Measurements from ENCODE around the gene ISOC2. TPM values are rescaled to one million over a fixed set of nuclear protein-coding genes. Genes with fewer than 3 reads are reported as not detected.
A peak's percentile ranks its signal among the peaks of the same experiment; 100 is the strongest.

The ISOC2 gene
- total RNA-seq, 1 donor from 2014 or later, result 58.8 TPM

- Histone ChIP-seq H2AFZ (ENCODE audit: low read depth, low read length) (no peak overlapping the region), H3K4me2 (ENCODE audit: low read length) (no peak overlapping the region), H3K4me1 (ENCODE audit: insufficient read depth, low read length) (no peaks in the 10 kb centered on the region), H3K9me3 (ENCODE audit: insufficient read depth, low read depth, low read length) (no peaks in the 10 kb centered on the region), H3K27me3 (ENCODE audit: insufficient read depth, low read length) (peaks cover 5% of the 10 kb centered on the region), H3K27ac (ENCODE audit: low read depth, low read length) (no peak overlapping the region), H4K20me1 (ENCODE audit: insufficient read depth, low read length) (no peaks in the 10 kb centered on the region), H3K36me3 (ENCODE audit: insufficient read depth, low read length) (no peaks in the 10 kb centered on the region), H3K4me3 (ENCODE audit: insufficient read depth, low read depth, low read length) (no peak overlapping the region), H3K9ac (ENCODE audit: low read length) (no peak overlapping the region), H3K79me2 (ENCODE audit: insufficient read depth, low read length) (no peaks in the 10 kb centered on the region)
- Mint-ChIP-seq H3K27ac (ENCODE audit: unreplicated experiment) (no peak overlapping the region), H3K27me3 (ENCODE audit: low read depth, unreplicated experiment) (peaks cover 29% of the 10 kb centered on the region), H3K4me1 (ENCODE audit: low read depth, unreplicated experiment) (peaks cover 1% of the 10 kb centered on the region), H3K9me3 (ENCODE audit: unreplicated experiment) (no peaks in the 10 kb centered on the region), H3K4me3 (ENCODE audit: unreplicated experiment) (no peak overlapping the region), H3K36me3 (ENCODE audit: low read depth, unreplicated experiment) (no peaks in the 10 kb centered on the region)
- no peak for DNase-seq (ENCODE audit: low read depth)
- no peak for FAIRE-seq
- no peak for TF ChIP-seq EZH2 (IDR thresholded peaks at IDR 0.05; ENCODE audit: insufficient read depth, low read length)
- TF ChIP-seq, protein P1, sequence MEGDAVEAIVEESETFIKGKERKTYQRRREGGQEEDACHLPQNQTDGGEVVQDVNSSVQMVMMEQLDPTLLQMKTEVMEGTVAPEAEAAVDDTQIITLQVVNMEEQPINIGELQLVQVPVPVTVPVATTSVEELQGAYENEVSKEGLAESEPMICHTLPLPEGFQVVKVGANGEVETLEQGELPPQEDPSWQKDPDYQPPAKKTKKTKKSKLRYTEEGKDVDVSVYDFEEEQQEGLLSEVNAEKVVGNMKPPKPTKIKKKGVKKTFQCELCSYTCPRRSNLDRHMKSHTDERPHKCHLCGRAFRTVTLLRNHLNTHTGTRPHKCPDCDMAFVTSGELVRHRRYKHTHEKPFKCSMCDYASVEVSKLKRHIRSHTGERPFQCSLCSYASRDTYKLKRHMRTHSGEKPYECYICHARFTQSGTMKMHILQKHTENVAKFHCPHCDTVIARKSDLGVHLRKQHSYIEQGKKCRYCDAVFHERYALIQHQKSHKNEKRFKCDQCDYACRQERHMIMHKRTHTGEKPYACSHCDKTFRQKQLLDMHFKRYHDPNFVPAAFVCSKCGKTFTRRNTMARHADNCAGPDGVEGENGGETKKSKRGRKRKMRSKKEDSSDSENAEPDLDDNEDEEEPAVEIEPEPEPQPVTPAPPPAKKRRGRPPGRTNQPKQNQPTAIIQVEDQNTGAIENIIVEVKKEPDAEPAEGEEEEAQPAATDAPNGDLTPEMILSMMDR (IDR thresholded peaks at IDR 0.05; ENCODE audit: insufficient read depth, low read depth, low read length), result no peak
Observed at GRCh38 chr19:55419624-55420236, 41.7 kb downstream of the ISOC2 start.

DNA sequence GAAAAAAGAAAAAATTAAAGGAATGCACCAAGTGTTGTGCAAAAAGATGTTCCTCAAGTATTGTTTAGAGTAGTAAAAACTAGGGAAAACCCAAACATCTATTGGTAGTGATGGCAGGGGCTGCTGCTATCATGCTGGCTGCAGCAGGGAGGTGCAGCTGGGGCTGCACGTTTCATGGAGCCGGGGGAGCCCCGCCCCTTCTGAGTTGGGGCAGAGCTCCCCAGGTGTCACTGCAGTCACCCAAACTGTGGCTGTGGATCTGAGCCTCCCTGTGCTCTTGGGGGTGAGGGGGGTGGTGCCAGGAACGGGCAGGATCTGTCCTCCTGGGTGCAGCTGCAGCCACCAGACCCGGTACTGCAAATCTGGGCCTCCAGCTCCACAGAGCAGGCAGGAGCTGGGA is 42.3 kb downstream of the ISOC2 start:
- Histone ChIP-seq H3K36me3 (ENCODE audit: insufficient read depth, low read length) (no peaks in the 10 kb centered on the region), H3K27ac (ENCODE audit: low read depth, low read length) (no peak overlapping the region), H3K4me1 (ENCODE audit: insufficient read depth, low read length) (no peaks in the 10 kb centered on the region), H3K4me3 (ENCODE audit: insufficient read depth, low read depth, low read length) (no peak overlapping the region), H3K27me3 (ENCODE audit: insufficient read depth, low read length) (peaks cover 5% of the 10 kb centered on the region), H3K79me2 (ENCODE audit: insufficient read depth, low read length) (no peaks in the 10 kb centered on the region), H3K9ac (ENCODE audit: low read length) (no peak overlapping the region), H2AFZ (ENCODE audit: low read depth, low read length) (no peak overlapping the region), H3K9me3 (ENCODE audit: insufficient read depth, low read depth, low read length) (no peaks in the 10 kb centered on the region), H4K20me1 (ENCODE audit: insufficient read depth, low read length) (no peaks in the 10 kb centered on the region), H3K4me2 (ENCODE audit: low read length) (no peak overlapping the region)
- TF ChIP-seq, protein P1 (IDR thresholded peaks at IDR 0.05; ENCODE audit: insufficient read depth, low read depth, low read length), result no peak
- TF ChIP-seq EZH2 (IDR thresholded peaks at IDR 0.05; ENCODE audit: insufficient read depth, low read length), result no peak
- H3K27me3 Mint-ChIP-seq (ENCODE audit: low read depth, unreplicated experiment), result peaks cover 27% of the 10 kb centered on the region
- H3K9me3 Mint-ChIP-seq (ENCODE audit: unreplicated experiment), result no peaks in the 10 kb centered on the region
- FAIRE-seq (no peak), DNase-seq (ENCODE audit: low read depth) (no peak)
- no peak overlapping the region for H3K27ac Mint-ChIP-seq (ENCODE audit: unreplicated experiment)
- H3K36me3 Mint-ChIP-seq (ENCODE audit: low read depth, unreplicated experiment), result no peaks in the 10 kb centered on the region
- peaks cover 1% of the 10 kb centered on the region for H3K4me1 Mint-ChIP-seq (ENCODE audit: low read depth, unreplicated experiment)
- no peak overlapping the region for H3K4me3 Mint-ChIP-seq (ENCODE audit: unreplicated experiment)

DNA sequence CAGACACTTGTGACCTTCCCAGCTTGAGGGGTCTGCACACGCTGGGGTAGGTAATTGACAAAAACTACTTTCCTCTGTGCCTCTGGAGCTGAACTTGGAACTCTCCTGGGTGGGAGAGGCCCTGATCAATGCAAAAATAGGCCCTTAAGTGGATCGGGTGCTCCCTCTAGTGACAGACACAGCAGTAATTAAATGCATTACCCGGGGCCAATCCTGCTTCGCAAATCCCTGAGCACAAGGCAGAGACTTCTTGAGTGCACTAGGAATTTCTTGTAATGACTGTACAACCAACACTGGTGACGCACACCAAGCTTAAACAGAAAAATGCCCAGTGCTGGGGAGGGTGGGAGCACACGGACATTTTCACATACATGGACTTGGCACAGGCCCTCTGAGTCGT is 43.3 kb downstream of the ISOC2 start:
- H3K36me3 ChIP-seq (ENCODE audit: insufficient read depth, low read length), result no peaks in the 10 kb centered on the region
- Mint-ChIP-seq H3K27me3 (ENCODE audit: low read depth, unreplicated experiment) (peaks cover 24% of the 10 kb centered on the region), H3K4me3 (ENCODE audit: unreplicated experiment) (no peak overlapping the region), H3K36me3 (ENCODE audit: low read depth, unreplicated experiment) (no peaks in the 10 kb centered on the region), H3K4me1 (ENCODE audit: low read depth, unreplicated experiment) (peaks cover 1% of the 10 kb centered on the region), H3K27ac (ENCODE audit: unreplicated experiment) (peak overlapping the region; percentile 75), H3K9me3 (ENCODE audit: unreplicated experiment) (no peaks in the 10 kb centered on the region)
- TF ChIP-seq EZH2 (IDR thresholded peaks at IDR 0.05; ENCODE audit: insufficient read depth, low read length), result no peak
- TF ChIP-seq, protein P1 (IDR thresholded peaks at IDR 0.05; ENCODE audit: insufficient read depth, low read depth, low read length), result peak; percentile 86
- DNase-seq (ENCODE audit: low read depth), result peak; percentile 78
- H3K9ac ChIP-seq (ENCODE audit: low read length), result no peak overlapping the region
- no peaks in the 10 kb centered on the region for H4K20me1 ChIP-seq (ENCODE audit: insufficient read depth, low read length)
- H3K79me2 ChIP-seq (ENCODE audit: insufficient read depth, low read length), result no peaks in the 10 kb centered on the region
- peak; percentile 56 for FAIRE-seq
- no peaks in the 10 kb centered on the region for H3K4me1 ChIP-seq (ENCODE audit: insufficient read depth, low read length)
- H3K4me3 ChIP-seq (ENCODE audit: insufficient read depth, low read depth, low read length), result no peak overlapping the region
- H2AFZ ChIP-seq (ENCODE audit: low read depth, low read length), result no peak overlapping the region
- peaks cover 2% of the 10 kb centered on the region for H3K27me3 ChIP-seq (ENCODE audit: insufficient read depth, low read length)
- H3K4me2 ChIP-seq (ENCODE audit: low read length), result no peak overlapping the region
- H3K27ac ChIP-seq (ENCODE audit: low read depth, low read length), result no peak overlapping the region
- no peaks in the 10 kb centered on the region for H3K9me3 ChIP-seq (ENCODE audit: insufficient read depth, low read depth, low read length)

Measured in astrocyte (in vitro differentiated cells and primary cell).